Upper lobe of left lung (tissue), 4 donors: Measurements from ENCODE around the gene MYO3B.

Experiments
- EP300 ChIP-seq, 4 donors: sonication (generic); formaldehyde crosslinking; IDR thresholded peaks; one replicate each; pipeline ENCODE4 v1.5.1; 2017; ENCODE audit warnings: antibody characterized with exemption in 4 of 4, control low read depth in 2 of 4
- POLR2A ChIP-seq, 4 donors: fragments of 450-650 bp; IDR thresholded peaks; one replicate each; pipeline ENCODE4 v1.5.1; 2016 to 2017; ENCODE audit warnings: antibody characterized with exemption in 4 of 4, mild to moderate bottlenecking in 2 of 4
- POLR2AphosphoS5 ChIP-seq, 2 donors: sonication (generic); formaldehyde crosslinking; IDR thresholded peaks; one replicate each; pipeline ENCODE4 v1.5.1; 2017; ENCODE audit warnings: antibody characterized with exemption in 2 of 2
- TF ChIP-seq, protein P1 (sequence below), 6 experiments: fragments of 450-650 bp in 4 of 6; fragments of 200-600 bp in 2 of 6; sonication (generic) in 2 of 6; IDR thresholded peaks; one replicate each; pipeline ENCODE4 v1.5.1; 2016 to 2019; ENCODE audit warnings: antibody characterized with exemption in 6 of 6

DNA sequence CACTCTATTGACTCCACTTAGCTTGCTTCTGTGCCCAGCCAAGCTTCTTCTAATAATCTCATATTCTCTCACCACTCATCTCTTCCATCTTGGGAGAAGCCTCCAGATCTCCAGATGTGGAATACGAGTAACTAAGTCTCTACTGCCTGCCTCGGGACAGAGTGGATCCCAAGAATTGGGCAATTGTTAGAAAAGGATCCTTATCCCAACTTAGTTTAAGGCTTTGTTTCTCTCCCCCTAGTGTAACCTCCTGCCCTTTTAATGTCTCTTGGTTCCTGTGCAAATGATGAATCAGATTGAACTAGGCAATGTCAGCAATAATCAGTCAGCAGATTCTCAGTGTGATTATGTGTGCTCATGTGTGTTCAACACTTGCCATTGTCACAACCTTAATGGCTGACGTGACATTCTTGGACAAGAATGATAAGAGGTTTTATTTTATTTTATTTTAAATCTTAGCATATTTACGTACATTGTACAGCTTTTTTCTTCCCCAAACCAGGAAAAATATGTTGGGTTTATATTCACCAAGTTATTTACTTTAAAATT, 59.7 kb downstream of the MYO3B start:
- TF ChIP-seq, protein P1, sequence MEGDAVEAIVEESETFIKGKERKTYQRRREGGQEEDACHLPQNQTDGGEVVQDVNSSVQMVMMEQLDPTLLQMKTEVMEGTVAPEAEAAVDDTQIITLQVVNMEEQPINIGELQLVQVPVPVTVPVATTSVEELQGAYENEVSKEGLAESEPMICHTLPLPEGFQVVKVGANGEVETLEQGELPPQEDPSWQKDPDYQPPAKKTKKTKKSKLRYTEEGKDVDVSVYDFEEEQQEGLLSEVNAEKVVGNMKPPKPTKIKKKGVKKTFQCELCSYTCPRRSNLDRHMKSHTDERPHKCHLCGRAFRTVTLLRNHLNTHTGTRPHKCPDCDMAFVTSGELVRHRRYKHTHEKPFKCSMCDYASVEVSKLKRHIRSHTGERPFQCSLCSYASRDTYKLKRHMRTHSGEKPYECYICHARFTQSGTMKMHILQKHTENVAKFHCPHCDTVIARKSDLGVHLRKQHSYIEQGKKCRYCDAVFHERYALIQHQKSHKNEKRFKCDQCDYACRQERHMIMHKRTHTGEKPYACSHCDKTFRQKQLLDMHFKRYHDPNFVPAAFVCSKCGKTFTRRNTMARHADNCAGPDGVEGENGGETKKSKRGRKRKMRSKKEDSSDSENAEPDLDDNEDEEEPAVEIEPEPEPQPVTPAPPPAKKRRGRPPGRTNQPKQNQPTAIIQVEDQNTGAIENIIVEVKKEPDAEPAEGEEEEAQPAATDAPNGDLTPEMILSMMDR (IDR thresholded peaks at IDR 0.05), result no peak
- no peak for TF ChIP-seq POLR2A (IDR thresholded peaks at IDR 0.05)
- TF ChIP-seq POLR2AphosphoS5 (IDR thresholded peaks at IDR 0.05), result no peak
- no peak for TF ChIP-seq EP300 (IDR thresholded peaks at IDR 0.05)
